Mucosa of rectum (tissue), 2 donors: ENCODE results near the gene DCTPP1.

ENCODE experiments used
- H3K27ac ChIP-seq, 2 donors: one replicate each; pipeline ENCODE4 v1.7.0; 2013; ENCODE audit warnings: inconsistent platforms in 2 of 2, low read depth in 2 of 2, low read length in 2 of 2
- H3K27me3 ChIP-seq, 2 donors: one replicate each; pipeline ENCODE4 v1.7.0; 2013; ENCODE audit warnings: low read length in 2 of 2; ENCODE audit not compliant: control insufficient read depth in 2 of 2, insufficient read depth in 2 of 2
- H3K36me3 ChIP-seq, 2 donors: one replicate each; pipeline ENCODE4 v1.7.0; 2013; ENCODE audit warnings: low read length in 2 of 2; ENCODE audit not compliant: control insufficient read depth in 2 of 2, insufficient read depth in 2 of 2
- H3K4me1 ChIP-seq, 2 donors: one replicate each; pipeline ENCODE4 v1.7.0; 2013; ENCODE audit warnings: low read length in 2 of 2, mild to moderate bottlenecking in 1 of 2; ENCODE audit not compliant: control insufficient read depth in 2 of 2, insufficient read depth in 2 of 2
- H3K4me3 ChIP-seq, 2 donors: one replicate each; pipeline ENCODE4 v1.7.0; 2013; ENCODE audit warnings: low read length in 2 of 2
- H3K9ac ChIP-seq, 2 donors: one replicate each; pipeline ENCODE4 v1.7.0; 2013; ENCODE audit warnings: low read length in 2 of 2, low read depth in 1 of 2, mild to moderate bottlenecking in 1 of 2
- H3K9me3 ChIP-seq, 2 donors: one replicate each; pipeline ENCODE4 v1.7.0; 2013; ENCODE audit warnings: low read length in 2 of 2; ENCODE audit not compliant: control insufficient read depth in 2 of 2
- donor health status: healthy.
- donor health status: Normal muscosa, but diverticular disease.

Gene DCTPP1

GRCh38 chr16:30416047-30416603, 13.7 kb downstream of the DCTPP1 start:
- Histone ChIP-seq H3K27ac (no peak overlapping the region), H3K9me3 (no peaks in the 10 kb centered on the region), H3K27me3 (no peaks in the 10 kb centered on the region), H3K4me1 (peaks cover 9 to 15% of the 10 kb centered on the region in 2 donors), H3K4me3 (no peak overlapping the region), H3K36me3 (peaks cover 11 to 27% of the 10 kb centered on the region in 2 donors), H3K9ac (no peak overlapping the region)

DNA sequence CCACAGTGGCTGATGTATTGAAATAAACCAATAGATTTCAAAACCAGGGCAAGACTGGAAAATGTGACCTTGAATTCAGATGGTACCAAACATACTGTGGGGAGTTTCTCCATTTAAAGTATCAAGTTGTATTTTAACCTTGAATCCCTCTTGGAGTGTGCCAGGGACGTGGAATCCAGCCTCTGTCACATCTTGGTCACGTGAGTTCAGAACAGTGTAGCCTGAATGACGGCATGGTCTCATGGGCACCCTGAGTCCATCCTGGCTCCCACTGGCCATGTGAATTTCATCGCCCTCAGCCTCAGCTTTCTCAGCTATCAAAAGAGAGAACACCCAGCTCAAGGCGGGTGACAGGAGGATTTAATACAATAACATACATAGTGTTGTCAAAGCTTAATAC, 15.7 kb downstream of the DCTPP1 start:
- no peaks in the 10 kb centered on the region for H3K27me3 ChIP-seq
- H3K36me3 ChIP-seq: peaks cover 3 to 18% of the 10 kb centered on the region in 2 donors
- no peaks in the 10 kb centered on the region for H3K9me3 ChIP-seq
- peaks cover 12 to 23% of the 10 kb centered on the region in 2 donors for H3K4me1 ChIP-seq
- H3K27ac ChIP-seq: no peak overlapping the region
- H3K4me3 ChIP-seq: no peak overlapping the region
- H3K9ac ChIP-seq: no peak overlapping the region

DNA sequence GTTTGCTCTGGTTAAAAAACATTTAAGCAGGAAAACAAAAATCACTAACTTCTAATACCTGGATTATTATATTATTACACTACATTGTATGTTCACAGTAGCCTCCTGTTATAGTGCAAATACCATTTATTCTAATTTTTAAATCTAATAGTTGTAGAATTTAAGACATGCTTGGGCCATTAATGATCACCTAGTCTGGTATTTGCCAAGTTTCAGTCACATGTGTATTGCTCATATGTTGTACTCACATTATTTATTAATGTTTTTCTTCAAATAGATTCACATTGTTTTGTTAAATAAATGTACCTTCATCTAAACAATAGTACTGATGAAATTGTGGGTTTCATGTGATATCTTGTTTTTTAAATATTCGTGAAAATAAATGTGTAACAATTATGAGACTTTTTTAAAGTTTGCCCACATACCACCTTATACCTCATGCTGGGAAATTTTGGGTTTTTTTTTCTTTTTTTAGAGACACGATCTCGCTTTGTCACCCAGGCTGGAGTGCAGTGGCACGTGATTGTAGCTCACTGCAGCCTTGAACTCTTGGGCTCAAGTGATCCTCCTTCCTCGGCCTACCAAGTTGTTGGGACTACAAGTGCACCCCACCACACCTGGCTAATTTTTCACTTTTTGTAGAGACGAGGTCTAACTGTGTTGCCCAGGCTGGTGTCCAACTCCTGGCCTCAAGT, 16.6 kb downstream of the DCTPP1 start:
- Histone ChIP-seq H3K9ac (no peak overlapping the region), H3K9me3 (no peaks in the 10 kb centered on the region), H3K36me3 (peaks cover 3 to 18% of the 10 kb centered on the region in 2 donors), H3K27ac (no peak overlapping the region), H3K4me3 (no peak overlapping the region), H3K27me3 (no peaks in the 10 kb centered on the region), H3K4me1 (peaks cover 12 to 23% of the 10 kb centered on the region in 2 donors)

GRCh38 chr16:30409125-30410060, 20.4 kb downstream of the DCTPP1 start:
- peak overlapping the region; percentile 3 to 38 for H3K9ac ChIP-seq
- H3K36me3 ChIP-seq: peaks cover 3 to 18% of the 10 kb centered on the region in 2 donors
- H3K27ac ChIP-seq: no peak overlapping the region
- no peak overlapping the region for H3K4me3 ChIP-seq
- H3K27me3 ChIP-seq: no peaks in the 10 kb centered on the region
- peaks cover 13 to 20% of the 10 kb centered on the region in 2 donors for H3K4me1 ChIP-seq
- H3K9me3 ChIP-seq: no peaks in the 10 kb centered on the region

GRCh38 chr16:30407804-30408534, 21.9 kb downstream of the DCTPP1 start:
- Histone ChIP-seq H3K27ac (peak overlapping the region; percentile 77 to 80), H3K9ac (peak overlapping the region; percentile 63 to 77), H3K4me1 (peaks cover 13 to 20% of the 10 kb centered on the region in 2 donors), H3K9me3 (no peaks in the 10 kb centered on the region), H3K4me3 (peak overlapping the region; percentile 75 to 81), H3K27me3 (no peaks in the 10 kb centered on the region), H3K36me3 (peaks cover 0 to 16% of the 10 kb centered on the region in 2 donors)

DNA sequence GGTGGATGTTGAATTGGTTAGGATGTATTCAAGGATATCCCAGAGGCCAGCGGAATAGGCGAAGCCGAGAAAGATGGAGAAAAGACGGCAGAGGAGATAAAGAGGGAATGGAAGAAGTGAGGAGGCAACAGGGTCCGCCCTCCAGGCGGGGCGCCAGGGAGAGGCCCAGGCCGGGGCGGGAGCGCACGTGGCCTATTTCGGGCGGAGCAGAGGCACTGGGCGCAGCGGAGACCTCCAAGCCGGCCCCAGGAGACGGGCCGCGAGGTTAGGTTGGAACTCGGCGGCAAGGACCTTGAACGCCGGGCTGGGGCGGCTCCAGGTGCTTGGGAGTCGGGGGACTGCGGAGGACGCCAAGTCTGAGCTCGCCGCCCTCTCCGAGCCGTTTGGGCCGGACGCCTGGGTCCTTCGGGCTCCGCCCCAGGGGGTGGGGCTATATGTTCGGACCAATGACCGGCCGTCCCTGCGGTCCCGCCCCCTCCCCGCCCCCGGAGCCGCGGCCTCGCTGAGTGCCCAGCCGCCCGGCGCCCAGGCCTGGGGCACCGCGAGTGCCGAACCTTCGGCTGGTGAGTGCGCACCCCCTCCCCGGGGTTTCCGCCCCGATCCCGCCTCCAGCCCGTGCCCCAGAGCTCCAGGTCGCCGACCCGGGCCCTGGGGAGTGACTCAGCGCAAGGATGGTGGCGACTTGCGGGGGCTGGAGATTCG, 22.6 kb downstream of the DCTPP1 start, which contains the start of gene ZNF771:
ZNF771 (plus strand) TSS at position 505 of the 702 bp plus-strand sequence. CDS start 448 bp downstream, outside the sequence.
- Histone ChIP-seq H3K27ac (peak within 1 kb of the TSS; percentile 77 to 80), H3K4me3 (peak within 1 kb of the TSS; percentile 75 to 81), H3K36me3 (peaks cover 0 to 10% of the 10 kb centered on the region in 2 donors), H3K4me1 (peaks cover 13 to 20% of the 10 kb centered on the region in 2 donors), H3K27me3 (no peaks in the 10 kb centered on the region), H3K9me3 (no peaks in the 10 kb centered on the region), H3K9ac (peak within 1 kb of the TSS; percentile 77 to 80)

DNA sequence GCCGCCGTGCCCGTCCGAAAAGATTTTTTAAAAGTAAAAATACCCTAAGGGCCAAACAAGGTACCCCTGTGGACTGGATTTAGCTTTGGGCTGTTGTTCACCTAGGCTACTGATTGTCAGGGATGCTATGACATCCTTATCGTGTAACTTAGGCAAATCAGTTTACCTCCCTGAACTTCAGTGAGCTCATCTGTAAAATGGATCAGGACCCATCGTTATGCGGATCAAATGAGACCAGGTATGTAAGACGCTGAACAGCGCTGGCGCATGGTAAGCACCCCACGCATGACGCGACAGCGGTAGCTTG, 23.1 kb downstream of the DCTPP1 start:
- peak overlapping the region; percentile 75 to 81 for H3K4me3 ChIP-seq
- H3K9me3 ChIP-seq: no peaks in the 10 kb centered on the region
- H3K4me1 ChIP-seq: peaks cover 13 to 20% of the 10 kb centered on the region in 2 donors
- H3K27ac ChIP-seq: peak overlapping the region; percentile 77 to 80
- peaks cover 0 to 5% of the 10 kb centered on the region in 2 donors for H3K36me3 ChIP-seq
- H3K9ac ChIP-seq: peak overlapping the region; percentile 77 to 80
- no peaks in the 10 kb centered on the region for H3K27me3 ChIP-seq

GRCh38 chr16:30401768-30402425, 27.9 kb downstream of the DCTPP1 start:
- Histone ChIP-seq H3K4me3 (no peak overlapping the region), H3K9me3 (no peaks in the 10 kb centered on the region), H3K27me3 (no peaks in the 10 kb centered on the region), H3K36me3 (peaks cover 0 to 11% of the 10 kb centered on the region in 2 donors), H3K4me1 (peaks cover 10% of the 10 kb centered on the region in 2 donors), H3K9ac (no peak overlapping the region), H3K27ac (no peak overlapping the region)
